ENCODE data around the gene RPS5.
"Not testable (repeated sequence)": the region's sequence is repeated elsewhere in the genome, so short reads cannot be mapped to it uniquely, and the experiment has no call there.

Gene RPS5

DNA sequence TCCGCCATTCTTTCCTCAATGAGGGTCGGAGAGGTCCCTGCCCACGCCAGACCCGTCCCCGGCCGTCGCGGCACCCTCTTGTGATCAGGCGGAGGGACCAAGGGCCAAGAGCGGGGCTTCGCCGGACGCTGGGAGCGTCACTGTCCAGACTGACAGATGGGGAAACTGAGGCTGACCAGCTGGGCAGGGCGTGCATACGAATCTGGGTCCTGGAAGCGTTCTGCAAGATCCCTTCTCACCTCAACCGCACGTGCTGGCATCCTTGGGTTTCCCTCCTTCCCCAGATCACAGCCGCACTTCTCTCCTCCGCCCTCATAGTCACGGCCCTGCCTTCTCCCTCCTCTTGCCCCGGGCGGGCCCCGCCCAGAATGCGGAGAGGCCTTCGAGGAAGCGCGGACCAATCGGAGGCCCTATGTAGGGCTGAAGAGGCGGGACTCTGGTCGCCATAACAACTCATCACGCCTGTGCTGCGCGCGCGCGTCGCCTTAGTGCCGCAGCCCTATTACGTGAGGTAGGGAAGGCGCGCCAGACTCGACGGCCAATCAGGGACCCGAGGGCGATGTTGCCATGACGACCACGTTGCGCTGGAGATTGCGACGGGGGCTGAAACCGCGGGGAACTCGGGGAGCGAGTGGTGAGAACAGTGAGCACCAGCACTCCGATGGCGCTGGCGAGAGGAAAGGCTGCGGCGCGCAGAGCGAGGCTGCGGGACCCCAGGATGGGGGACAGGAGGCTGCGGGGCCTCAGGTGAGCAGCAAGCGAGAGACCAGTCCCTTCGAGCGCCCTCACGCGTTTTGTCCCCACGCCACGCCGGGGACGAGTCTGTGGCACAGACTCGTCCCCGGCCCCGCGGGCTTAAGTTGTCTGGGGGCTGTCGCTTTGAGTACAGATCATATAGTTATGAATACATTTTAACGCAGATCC lies 14.1 kb downstream of the RPS5 start:
- H2AFZ ChIP-seq (ENCODE audit: low read length): no peak overlapping the region
- no peak overlapping the region for H3K9ac ChIP-seq (ENCODE audit: low read length)
- no peaks in the 10 kb centered on the region for H3K9me3 ChIP-seq (replicated peaks; ENCODE audit: insufficient read depth, low read length)
- H3K4me3 ChIP-seq (ENCODE audit: low read length): no peak overlapping the region
- H3K36me3 ChIP-seq (replicated peaks; ENCODE audit: insufficient read depth, low read length): no peaks in the 10 kb centered on the region
- H3K4me1 ChIP-seq (ENCODE audit: low read length): no peaks in the 10 kb centered on the region
- no peak overlapping the region for H3K4me2 ChIP-seq (ENCODE audit: low read depth, low read length)
- H3K27me3 ChIP-seq (replicated peaks; ENCODE audit: insufficient read depth, low read length): peaks cover 5% of the 10 kb centered on the region; the same call in 1 of the 2 replicates
- no peak overlapping the region for H3K27ac ChIP-seq (ENCODE audit: low read length)
- TF ChIP-seq EZH2 (optimal IDR thresholded peaks at IDR 0.05; ENCODE audit: low read depth, low read length) (no peak), EZH2phosphoT487 (IDR thresholded peaks at IDR 0.05; ENCODE audit: low read length) (no peak)
- TF ChIP-seq, protein P1, sequence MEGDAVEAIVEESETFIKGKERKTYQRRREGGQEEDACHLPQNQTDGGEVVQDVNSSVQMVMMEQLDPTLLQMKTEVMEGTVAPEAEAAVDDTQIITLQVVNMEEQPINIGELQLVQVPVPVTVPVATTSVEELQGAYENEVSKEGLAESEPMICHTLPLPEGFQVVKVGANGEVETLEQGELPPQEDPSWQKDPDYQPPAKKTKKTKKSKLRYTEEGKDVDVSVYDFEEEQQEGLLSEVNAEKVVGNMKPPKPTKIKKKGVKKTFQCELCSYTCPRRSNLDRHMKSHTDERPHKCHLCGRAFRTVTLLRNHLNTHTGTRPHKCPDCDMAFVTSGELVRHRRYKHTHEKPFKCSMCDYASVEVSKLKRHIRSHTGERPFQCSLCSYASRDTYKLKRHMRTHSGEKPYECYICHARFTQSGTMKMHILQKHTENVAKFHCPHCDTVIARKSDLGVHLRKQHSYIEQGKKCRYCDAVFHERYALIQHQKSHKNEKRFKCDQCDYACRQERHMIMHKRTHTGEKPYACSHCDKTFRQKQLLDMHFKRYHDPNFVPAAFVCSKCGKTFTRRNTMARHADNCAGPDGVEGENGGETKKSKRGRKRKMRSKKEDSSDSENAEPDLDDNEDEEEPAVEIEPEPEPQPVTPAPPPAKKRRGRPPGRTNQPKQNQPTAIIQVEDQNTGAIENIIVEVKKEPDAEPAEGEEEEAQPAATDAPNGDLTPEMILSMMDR (IDR thresholded peaks at IDR 0.05; ENCODE audit: low read length): no peak
- no peaks in the 10 kb centered on the region for H3K9me2 ChIP-seq (replicated peaks; ENCODE audit: insufficient read depth, low read length)
- no peaks in the 10 kb centered on the region for H4K20me1 ChIP-seq (ENCODE audit: insufficient read depth, low read length)
- DNase-seq: no peak
- H3K79me2 ChIP-seq (ENCODE audit: low read length): no peaks in the 10 kb centered on the region
- no peaks in the 10 kb centered on the region for H3F3A ChIP-seq (ENCODE audit: insufficient read depth, low read length)

DNA sequence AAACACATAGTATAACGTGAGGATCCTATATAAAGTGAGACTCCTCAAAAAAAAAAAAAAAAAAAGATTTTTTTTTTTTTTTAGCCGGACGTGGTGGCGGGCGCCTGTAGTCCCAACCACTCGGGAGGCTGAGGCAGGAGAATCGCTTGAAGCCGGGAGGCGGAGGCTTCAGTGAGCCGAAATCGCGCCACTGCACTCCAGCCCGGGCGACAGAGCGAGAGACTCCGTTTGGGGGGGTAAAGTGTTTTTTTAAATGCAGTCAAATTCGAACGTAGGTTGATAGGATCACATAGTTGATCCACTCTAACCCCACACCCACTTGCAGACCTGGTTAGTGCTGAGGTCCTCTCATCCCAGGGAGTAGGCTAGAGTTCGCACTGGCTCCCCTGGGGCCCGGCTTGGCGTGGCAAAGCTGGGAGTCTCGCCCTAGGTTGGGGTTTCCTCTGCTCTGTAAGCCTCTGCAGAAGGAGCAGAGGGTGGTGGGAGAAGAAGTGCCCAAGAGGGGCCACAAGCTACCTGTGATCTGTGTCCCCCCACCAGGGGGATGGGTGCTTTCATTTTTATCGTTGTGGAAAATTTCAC lies 14.9 kb downstream of the RPS5 start:
- no peak overlapping the region for H3K9ac ChIP-seq (ENCODE audit: low read length)
- H3K4me3 ChIP-seq (ENCODE audit: low read length): no peak overlapping the region
- peaks cover 5% of the 10 kb centered on the region; the same call in 1 of the 2 replicates for H3K27me3 ChIP-seq (replicated peaks; ENCODE audit: insufficient read depth, low read length)
- TF ChIP-seq, protein P1 (IDR thresholded peaks at IDR 0.05; ENCODE audit: low read length): no peak
- TF ChIP-seq EZH2 (optimal IDR thresholded peaks at IDR 0.05; ENCODE audit: low read depth, low read length) (no peak), EZH2phosphoT487 (IDR thresholded peaks at IDR 0.05; ENCODE audit: low read length) (no peak)
- no peaks in the 10 kb centered on the region for H3K9me3 ChIP-seq (replicated peaks; ENCODE audit: insufficient read depth, low read length)
- H3K4me2 ChIP-seq (ENCODE audit: low read depth, low read length): no peak overlapping the region
- no peak for DNase-seq
- no peak overlapping the region for H2AFZ ChIP-seq (ENCODE audit: low read length)
- H3K4me1 ChIP-seq (ENCODE audit: low read length): no peaks in the 10 kb centered on the region
- no peaks in the 10 kb centered on the region for H3K79me2 ChIP-seq (ENCODE audit: low read length)
- no peaks in the 10 kb centered on the region for H4K20me1 ChIP-seq (ENCODE audit: insufficient read depth, low read length)
- no peaks in the 10 kb centered on the region for H3K9me2 ChIP-seq (replicated peaks; ENCODE audit: insufficient read depth, low read length)
- no peak overlapping the region for H3K27ac ChIP-seq (ENCODE audit: low read length)
- H3F3A ChIP-seq (ENCODE audit: insufficient read depth, low read length): no peaks in the 10 kb centered on the region
- H3K36me3 ChIP-seq (replicated peaks; ENCODE audit: insufficient read depth, low read length): no peaks in the 10 kb centered on the region

DNA sequence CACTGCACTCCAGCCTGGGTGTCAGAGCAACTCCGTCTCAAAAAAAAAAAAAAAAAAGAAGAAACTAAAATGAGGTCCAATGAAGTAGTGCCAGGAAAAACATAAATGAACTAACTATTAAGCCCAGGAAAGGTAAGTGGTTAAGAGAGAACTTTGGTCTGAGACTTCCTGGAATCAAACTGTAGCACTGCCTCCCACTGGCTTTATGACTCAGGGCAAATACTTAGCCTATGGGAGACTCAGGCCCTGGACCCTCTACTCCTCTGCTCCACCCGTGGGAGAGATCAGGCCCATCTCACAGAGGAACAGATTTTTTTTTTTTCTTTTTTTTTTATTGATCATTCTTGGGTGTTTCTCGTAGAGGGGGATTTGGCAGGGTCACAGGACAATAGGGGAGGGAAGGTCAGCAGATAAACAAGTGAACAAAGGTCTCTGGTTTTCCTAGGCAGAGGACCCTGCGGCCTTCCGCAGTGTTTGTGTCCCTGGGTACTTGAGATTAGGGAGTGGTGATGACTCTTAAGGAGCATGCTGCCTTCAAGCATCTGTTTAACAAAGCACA lies 16.9 kb downstream of the RPS5 start:
- not testable (repeated sequence) for H3K4me3 ChIP-seq (ENCODE audit: low read length)

More for the DNA sequence above, 16.9 kb downstream of the RPS5 start:
- H3K79me2 ChIP-seq (ENCODE audit: low read length); H3K9me2 ChIP-seq (replicated peaks; ENCODE audit: insufficient read depth, low read length); H2AFZ ChIP-seq (ENCODE audit: low read length); H3K9me3 ChIP-seq (replicated peaks; ENCODE audit: insufficient read depth, low read length); H4K20me1 ChIP-seq (ENCODE audit: insufficient read depth, low read length); H3K4me2 ChIP-seq (ENCODE audit: low read depth, low read length); H3K27me3 ChIP-seq (replicated peaks; ENCODE audit: insufficient read depth, low read length); H3K4me1 ChIP-seq (ENCODE audit: low read length); H3K9ac ChIP-seq (ENCODE audit: low read length); H3K36me3 ChIP-seq (replicated peaks; ENCODE audit: insufficient read depth, low read length); H3K27ac ChIP-seq (ENCODE audit: low read length); DNase-seq; H3F3A ChIP-seq (ENCODE audit: insufficient read depth, low read length): not testable (repeated sequence)
